Fibroblast of skin of right biceps (primary cell): ENCODE data around the gene SCP2.
"Not testable (repeated sequence)": the region's sequence is repeated elsewhere in the genome, so short reads cannot be mapped to it uniquely, and the experiment has no call there.

Experiments
- DNase-seq: peaks from one replicate; pipeline ENCODE4 v3.0.0-alpha.2; 2013

The SCP2 gene

DNA sequence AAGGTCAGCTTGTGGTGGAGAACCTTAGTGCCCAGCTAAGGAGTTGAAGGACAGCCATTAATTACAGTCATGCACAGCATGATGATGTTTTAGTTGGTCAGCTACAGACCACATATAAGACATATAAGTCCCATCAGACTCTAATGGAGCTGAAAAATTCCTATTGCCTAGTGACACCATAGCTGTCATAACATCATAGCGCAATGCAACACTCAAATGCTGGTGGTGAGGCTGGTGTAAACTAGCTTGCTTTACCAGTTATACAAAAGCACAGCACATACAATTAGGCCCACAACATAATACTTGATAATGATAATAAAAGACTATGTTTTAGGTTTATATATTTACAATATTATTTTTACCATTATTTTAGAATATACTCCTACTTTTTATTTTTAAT lies 9.5 kb upstream of the SCP2 start:
- no peak for DNase-seq

DNA sequence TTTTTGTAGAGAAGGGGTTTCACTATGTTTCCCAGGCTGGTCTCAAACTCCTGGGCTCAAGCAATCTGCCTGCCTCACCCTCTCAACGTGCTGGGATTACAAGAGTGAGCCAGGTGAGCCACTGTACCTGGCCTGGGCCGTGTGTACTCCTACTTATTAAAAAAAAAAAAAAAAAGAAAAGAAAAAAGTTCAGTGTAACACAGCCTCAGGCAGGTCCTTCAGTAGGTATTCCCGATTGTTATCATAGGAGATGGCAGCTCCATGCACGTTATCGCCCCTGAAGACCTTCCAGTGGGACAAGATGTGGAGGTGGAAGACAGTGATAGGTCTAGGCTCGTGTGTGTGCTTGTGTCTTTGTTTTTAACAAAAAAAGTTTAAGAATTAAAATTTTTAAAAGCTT lies 8.9 kb upstream of the SCP2 start:
- no peak for DNase-seq

DNA sequence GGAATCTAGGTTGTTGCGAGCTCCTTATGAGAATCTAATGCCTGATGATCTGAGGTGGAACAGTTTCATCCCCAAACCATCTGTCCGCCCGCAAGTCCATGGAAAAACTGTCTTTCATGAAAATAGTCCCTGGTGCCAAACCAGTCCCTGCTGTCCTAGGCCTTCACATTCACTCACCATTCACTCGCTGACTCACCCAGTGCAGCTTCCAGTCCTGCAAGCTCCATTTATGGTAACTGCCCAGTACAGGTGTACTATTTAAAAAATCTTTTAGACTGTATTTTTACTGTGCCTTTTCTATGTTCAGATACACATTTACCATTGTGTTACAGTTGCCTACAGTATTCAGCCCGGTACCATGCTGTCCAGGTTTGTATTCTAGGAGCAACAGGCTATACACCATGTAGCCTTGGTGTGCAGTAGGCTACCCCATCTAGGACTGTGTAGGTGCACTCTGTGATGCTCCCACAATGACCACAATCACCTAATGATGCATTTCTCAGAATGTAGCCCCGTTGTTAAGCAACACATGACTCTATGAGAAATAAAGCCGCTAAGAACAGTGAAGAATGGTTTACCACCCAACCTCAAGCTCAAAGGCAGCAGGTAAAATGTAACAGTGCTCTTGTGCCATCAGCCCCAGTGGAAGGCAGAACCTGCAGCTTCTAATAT lies 7.9 kb upstream of the SCP2 start:
- DNase-seq, result no peak

DNA sequence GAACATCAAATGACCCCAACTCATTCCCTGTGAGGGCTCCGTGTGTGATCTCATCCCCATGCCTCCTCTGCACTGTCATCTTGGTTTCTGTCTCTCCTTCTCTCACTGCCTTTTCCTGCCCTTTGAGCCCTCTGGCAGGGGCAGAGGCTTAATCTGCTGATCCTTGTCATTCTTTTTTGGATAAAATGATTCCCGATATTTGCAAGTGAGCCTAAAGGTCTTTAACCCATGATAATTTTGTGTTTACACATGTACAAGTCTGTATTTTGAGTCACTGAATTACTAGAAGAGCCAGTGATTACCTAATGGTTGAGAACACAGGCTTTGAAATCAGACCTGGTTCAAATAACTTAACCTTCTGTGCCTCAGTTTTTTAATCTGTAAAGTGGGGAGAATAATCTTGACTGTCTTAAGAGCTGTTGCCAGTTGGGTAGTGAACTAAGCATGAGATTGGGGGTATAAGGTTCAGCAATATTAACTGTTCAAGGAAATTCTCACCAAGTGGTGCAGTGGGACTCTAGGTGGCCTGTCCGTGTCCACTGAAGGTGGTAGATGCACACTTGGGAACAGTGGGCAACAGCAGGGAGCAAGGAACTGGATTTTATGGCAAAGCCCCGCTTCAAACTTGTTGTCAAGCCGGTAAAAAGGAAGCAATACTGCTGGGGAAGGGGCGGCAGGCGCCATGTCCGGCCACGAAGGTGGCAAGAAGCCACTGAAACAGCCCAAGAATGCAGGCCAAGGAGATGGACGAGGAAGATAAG lies 7.2 kb upstream of the SCP2 start:
- no peak for DNase-seq

DNA sequence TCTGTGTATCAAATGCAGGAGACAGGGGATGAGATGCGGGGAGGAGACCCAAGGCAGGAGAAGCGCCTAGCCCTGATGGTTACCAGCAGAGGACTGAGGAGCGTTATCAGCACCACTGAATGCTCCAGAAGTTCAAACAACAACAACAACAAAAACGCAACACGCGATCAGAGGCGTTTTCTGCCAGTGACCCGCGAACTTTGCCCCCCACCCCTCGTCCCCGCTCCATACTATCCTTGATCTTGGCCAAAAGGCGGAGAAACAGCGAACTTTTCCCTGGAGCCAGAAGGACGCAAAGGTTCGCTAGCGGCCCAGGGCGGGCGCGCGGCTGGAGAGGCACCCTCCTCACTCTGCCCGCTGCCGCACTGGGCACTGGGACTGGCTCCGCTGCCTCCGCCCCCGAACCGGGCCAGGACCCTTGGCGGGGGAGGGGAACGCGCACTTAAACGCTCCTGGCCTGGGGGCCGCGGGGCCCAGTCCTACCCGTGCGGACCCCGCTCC lies 6.2 kb upstream of the SCP2 start:
- no peak for DNase-seq

DNA sequence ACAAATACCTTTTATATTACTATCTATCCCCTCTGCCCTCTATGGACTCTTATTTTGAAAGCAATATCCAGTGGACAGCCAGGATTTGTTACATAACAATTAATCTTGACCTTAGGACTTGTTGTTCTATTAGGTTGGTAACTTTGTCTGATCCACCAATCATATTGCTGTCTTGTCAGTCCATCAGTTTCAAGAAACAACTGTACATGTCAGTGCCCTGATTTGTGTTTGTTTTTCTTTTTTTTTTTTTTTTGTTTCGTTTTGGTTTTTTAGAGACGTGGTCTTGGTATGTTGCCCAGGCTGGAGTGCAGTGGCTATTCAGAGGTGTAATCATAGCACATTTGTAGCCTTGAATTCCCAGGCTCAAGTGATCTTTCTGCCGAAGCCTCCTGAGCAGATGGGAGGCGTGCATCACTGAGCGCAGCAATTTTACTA lies 1.5 kb upstream of the SCP2 start:
- no peak for DNase-seq

DNA sequence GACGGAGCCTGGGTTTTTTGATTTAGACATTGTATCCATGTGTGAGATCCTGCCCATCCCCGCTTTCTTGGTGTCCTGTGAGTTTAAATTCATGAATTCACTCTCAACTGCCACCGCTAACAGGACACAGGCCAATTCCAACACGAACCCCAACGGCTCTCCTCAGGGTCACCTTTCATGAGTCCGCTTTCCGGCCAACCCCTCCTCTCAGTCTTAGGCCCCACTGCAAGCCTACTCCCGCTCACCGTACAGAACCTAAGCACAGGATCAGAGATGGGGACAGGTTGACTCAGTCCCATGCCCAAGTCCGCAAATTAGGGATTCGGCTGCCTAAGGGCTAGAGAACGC lies 238 bp upstream of the SCP2 start:
- DNase-seq, result no peak

DNA sequence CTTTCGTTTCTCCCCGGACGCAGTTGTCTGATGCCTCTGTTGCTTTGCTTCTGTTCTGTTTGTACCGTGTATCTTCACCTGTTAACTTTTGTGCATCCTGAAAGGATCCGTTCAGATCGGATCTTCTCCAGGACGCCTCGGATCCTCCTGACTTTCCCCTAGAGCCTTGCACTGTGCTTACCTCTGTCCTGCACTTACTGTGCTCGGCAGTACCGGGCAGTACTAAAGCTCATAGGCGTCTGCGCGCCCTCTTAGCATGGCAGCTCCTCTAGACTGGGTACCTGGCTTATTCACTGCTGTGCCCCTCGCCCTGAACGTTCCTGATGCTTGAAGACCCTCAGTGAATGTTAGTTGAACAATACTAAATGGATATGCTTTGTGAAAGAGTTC lies 934 bp downstream of the SCP2 start:
- no peak for DNase-seq

DNA sequence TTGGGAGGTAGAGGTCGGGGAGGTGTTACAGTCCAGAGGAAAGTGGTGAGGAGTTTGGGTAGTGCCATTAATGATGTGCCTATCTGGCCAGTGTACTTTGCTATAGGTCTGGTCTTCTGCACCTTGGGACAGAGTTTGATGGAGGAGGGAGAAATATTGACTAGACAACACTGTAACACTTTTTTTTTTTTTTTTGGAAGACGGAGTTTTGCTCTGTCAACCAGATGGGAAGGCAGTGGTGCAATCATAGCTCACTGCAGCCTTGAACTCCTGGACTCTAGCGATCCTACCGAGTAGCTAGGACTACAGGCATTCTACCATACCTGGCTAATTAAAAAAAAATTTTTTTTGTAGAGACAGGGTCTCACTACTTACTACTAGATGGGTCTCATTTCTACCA lies 1.9 kb downstream of the SCP2 start:
- DNase-seq, result no peak

DNA sequence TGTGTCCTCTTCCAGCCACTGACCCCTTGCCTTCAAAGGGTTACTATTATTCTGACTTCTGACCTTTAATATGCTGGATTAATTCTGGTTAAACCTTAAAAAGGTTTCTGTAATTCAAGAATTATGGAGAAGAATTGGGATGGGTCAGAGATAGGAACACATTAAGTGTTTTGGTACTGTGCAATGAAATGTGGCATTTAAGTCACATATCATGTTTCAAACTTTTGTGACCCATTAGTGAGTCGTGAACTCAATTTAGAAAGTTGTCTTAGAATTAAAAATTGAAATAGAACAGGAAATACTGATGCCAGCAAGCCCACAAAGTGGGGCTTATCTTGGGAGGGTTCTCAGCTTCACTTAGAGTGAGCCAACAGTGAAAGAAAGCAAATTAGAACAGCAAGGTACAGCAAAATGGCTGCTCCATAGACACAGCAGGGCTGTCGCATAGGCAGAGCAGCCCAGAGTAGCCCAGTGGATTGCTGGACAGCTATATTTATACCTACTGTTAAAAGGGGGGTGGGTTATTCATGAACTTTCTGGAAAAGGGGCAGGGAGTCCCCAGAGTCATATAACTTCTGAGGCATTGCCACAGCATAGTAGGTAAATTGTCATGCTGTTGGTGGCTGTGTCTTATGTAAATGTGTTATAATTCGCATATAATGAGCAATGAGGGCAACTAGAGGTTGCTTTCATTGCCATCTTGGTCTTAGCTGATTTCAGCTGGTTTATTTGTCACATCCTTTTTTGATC lies 10.5 kb downstream of the SCP2 start:
- no peak for DNase-seq

DNA sequence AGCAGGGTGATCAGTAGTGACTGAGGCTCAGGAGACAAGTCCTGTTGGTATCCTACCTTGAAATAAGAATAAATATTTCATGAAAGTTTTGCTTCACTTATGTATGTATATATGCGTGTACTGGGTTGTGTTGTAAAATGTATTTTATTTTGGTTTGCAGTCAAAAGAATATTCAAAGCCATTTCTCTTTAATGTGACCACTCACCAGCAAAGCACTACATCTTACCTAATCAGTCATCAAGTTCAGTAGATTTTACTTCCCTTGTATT lies 11.0 kb downstream of the SCP2 start:
- no peak for DNase-seq

DNA sequence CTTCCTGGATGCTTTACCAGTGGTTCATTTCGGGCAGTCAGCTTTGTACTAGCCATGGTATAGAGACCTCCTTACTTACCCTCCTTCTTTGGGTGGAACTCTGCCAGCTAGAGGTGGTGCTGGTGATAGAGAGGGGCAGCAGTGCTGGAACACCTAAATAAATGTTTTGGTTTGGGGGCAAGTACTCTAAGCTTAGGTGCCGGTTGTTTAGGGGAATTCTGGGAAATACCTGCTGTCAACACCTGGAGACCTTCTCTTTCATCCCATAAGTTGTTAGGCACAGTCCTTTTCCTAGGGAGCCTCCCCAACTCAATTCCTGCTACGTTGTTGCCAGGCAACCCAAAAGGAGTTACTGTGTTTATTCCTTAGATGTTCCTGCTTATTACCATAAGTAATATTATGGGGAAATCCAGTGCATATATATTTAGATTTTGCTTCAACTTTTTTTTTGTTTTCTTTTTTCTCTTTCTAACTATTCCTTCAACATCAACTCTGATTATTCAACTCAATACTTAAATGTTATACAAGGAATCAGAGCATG lies 16.9 kb downstream of the SCP2 start:
- DNase-seq, result no peak

DNA sequence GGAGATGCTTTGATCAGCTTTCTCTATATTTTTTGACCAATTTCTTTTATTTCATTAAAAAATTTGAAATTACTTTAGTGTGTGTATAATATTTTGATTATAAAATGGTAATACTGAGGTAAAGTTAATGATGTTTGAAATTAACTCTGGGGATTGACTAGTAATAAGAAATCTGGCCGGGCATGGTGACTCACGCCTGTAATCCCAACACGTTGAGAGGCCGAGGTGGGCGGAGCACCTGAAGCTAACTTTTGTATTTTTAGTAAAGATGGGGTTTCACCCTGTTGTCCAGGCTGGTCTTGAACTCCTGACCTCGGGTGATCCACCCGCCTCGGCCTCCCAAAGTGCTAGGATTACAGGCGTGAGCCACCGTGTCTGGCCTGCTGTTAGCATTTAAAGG lies 17.5 kb downstream of the SCP2 start:
- no peak for DNase-seq

DNA sequence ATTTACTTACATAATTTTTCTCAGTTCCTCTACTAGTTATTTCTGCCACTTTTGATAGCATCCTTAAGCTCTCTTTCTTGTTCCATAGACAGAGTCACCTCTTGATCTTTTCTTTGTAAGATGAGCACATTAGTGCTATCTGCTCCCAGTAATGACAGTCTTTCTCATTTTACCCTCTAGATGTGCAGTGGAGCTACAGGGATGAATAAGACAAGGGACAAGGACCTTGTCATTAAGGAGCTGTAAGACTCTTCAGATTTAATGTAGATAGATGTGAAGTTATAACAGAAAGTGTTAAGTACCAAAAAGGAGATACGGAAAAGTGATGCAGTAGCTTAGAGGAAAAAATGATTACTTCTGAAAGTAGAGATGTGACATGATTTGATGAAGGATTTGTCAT lies 20.4 kb downstream of the SCP2 start:
- DNase-seq, result no peak

DNA sequence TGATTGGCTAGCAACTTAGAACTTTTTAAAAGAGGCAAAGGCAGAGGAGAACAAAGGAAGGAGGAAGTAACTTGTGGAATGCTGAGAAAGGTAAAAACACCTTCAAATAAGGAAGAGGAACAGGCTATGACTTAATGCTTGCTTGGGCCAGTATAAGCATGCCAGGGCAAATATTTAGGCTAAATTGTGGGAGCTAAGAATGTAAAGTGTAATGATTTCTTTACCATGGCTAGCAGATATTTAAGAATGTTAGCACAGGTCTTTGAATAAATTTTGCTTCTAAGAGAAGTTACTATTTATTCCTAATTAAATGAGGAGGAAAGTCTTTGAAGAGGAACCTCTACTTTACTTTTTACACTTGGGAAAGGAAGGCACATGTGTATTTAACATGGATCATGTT lies 22.5 kb downstream of the SCP2 start:
- not testable (repeated sequence) for DNase-seq

DNA sequence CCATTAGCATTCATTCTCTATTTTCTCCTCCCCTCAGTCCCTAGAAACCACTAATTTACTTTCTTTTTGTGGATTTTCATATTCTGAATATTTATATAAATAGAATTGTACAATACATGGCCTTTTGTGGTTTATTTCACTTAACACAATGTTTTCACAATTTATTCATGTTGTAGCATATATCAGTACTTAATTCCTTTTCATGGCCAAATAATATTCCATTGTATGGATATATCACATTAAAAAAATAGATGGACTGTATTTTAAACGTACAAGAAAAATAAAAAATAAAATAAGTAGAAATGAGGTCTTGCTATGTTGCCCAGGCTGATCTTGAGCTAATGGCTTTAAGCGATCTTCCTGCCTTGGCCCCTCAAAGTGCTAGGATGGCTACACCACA lies 25.0 kb downstream of the SCP2 start:
- no peak for DNase-seq

DNA sequence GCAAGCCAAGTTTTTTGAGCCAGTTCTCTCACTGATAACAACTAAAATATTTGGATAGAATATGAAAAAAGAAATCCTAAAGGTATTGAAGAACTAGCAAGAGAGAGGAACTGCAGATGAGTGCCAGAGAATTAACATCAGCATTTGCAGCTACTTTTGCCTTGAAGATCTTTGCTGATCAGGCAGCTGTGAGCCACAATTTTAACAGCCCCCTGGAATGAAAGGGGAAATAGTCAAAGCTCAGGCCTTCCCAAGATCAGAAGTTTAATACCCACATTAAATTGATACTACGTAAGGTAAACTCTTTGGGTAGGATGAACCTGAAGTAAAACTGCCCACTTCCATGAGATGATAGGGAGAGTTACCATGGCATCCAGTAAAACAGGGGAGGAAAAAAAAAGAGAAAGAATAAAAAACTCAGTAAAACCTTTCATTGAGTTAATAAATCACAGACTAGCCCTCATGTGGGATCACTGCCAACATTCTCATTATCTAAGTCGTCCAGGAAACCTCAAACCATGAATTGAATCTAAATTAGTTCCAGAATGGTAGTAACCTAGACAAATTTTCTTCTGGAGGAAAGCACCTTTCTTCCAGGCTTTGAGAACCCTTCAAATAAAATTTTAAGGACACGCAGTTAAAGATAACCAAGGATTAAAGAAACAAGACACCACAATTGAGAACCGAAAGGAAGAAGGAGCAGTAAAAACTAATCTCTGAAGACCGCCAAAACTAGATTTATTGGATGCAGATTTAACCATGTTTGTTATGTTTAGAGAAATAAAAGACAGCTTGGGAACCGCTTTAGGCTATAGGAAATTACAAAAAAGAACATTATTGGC lies 28.3 kb downstream of the SCP2 start:
- peak; percentile 96 for DNase-seq

DNA sequence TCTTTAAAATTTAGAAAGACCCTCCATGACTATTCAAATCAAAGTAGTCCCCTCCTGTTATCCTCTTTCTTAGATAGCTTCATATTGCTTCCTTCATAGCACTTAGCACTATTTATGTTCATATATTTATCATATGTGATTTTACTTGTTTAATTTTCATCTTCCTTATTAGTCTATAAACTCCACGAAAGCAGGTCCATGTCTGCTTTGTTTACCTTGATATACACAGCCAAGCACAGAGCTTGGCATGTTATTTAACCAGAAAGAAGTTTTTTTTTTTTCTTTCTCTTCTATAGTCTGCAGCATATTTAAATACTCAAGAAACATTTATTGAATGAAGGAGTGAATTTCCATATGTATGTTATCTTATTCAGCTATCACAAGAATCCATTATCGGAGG lies 36.0 kb downstream of the SCP2 start:
- no peak for DNase-seq

DNA sequence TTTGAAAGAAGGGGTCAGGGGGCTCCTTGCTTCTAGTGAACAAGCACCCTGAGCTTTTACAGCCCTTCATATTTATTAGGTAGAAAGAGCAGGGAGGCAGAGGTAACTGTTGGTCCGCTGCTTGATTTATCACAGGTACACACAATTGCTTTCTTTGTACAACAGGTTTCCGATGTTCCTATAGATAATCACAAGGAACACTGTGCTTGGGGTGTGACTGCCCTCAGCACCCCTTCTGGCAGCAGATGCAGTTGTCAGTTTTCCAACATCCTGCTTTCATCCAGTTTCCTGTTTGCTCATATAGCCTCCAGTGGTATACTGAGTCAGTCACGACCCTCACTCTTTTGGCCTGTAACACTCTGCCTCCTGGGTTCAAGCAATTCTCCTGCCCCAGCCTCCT lies 40.6 kb downstream of the SCP2 start:
- DNase-seq, result no peak

DNA sequence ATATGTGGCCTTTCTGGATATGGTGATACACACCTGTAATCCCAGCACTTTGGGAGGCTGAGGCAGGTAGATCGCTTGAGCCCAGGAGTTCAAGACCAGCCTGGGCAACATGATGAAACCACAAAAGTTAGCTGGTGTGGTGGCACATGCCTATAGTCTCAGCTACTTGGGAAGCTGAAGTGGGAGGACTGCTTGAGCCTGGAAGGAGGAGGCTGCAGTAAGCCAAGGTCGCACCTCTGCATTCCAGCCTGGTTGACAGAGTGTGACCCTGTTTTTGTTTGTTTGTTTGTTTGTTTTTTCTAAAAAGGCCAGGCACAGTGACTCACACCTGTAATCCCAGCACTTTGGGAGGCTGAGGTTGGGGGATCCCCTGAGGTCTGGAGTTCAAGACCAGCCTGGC lies 42.2 kb downstream of the SCP2 start:
- not testable (repeated sequence) for DNase-seq

DNA sequence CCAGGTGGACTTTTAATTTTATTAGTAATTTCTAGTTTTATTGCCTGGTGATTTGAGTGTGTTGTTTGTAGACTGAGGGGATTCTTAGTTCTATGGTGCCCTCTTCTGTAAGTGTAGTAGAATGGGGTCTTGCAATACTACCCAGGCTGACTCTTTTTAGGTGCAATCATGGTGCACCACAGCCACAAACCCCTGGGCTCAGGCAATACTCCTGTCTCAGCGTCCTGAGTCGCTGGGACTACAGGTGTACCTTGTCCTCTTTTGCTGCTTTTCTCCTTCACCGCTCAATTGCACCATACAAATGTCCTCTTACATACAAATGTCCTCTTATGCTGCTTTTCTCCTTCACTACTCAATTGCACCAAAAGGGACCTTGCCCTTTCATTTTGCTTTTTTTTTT lies 43.1 kb downstream of the SCP2 start:
- peak; percentile 12 for DNase-seq

DNA sequence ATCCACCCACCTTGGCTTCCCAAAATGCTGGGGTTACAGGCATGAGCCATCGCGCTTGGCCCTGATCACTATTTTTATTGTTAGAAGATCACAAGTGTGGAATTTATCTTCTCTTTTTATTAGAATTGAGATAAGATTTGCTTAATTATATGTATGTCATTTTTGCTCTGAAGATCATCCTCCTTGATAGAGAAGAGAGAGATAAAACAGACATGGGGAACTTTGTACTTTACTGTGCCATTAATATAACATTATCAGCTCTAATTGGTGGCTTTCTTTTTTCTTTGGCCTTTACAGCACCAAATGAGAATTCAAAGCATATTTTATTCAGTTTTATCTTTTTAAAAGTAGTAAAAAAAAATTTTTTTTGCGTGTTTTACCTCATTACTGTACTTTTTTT lies 46.8 kb downstream of the SCP2 start:
- DNase-seq, result no peak
